ENCODE results near the gene BOC. TPM values are rescaled to one million over a fixed set of nuclear protein-coding genes. Genes with fewer than 3 reads are reported as not detected.

The BOC gene
- total and polyA plus RNA-seq, 2 of the 13 experiments (the other 11 are each of a cell fraction or from before 2014, with no cell fraction given), result 0.04 TPM; not detected in 1

DNA sequence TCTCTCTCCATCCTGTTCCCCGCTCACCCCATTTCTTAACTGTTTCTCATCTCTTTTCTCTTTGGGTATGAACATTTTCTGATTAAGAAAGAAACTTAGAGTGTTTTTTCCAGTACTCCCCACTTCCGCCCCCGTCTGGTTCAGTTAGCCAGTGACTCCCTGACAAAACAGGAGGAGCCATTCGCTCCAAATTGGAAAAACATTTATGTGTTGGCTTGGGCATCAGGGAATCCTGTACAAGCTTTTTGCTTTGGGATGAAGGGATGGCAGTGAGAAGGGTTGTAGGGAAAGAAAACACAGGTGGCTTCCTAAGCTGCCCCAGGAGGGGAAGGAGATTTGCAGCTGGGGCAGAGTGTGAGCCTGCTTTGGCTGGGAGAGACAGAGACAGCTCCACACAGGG lies 47.0 kb downstream of the BOC start:
- H3K4me2 ChIP-seq (ENCODE audit: low read depth, low read length), result no peak overlapping the region
- WGBS (ENCODE audit: low lambda C conversion rate), result 52% methylated on average over 4 of the region's 4 CpGs
- no peak overlapping the region for H2AFZ ChIP-seq (ENCODE audit: low read length)
- no peak for TF ChIP-seq REPIN1 (CRISPR knock-in tag; IDR thresholded peaks at IDR 0.05; ENCODE audit: borderline replicate concordance, low read depth)
- no peak for TF ChIP-seq ZNF441 (CRISPR knock-in tag; IDR thresholded peaks at IDR 0.05; ENCODE audit: borderline replicate concordance)
- TF ChIP-seq, protein P1, sequence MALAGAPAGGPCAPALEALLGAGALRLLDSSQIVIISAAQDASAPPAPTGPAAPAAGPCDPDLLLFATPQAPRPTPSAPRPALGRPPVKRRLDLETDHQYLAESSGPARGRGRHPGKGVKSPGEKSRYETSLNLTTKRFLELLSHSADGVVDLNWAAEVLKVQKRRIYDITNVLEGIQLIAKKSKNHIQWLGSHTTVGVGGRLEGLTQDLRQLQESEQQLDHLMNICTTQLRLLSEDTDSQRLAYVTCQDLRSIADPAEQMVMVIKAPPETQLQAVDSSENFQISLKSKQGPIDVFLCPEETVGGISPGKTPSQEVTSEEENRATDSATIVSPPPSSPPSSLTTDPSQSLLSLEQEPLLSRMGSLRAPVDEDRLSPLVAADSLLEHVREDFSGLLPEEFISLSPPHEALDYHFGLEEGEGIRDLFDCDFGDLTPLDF (CRISPR knock-in tag; IDR thresholded peaks at IDR 0.05), result no peak
- no peak for TF ChIP-seq NCOR1 (IDR thresholded peaks at IDR 0.05; ENCODE audit: borderline replicate concordance, low read length)
- TF ChIP-seq, protein P2, sequence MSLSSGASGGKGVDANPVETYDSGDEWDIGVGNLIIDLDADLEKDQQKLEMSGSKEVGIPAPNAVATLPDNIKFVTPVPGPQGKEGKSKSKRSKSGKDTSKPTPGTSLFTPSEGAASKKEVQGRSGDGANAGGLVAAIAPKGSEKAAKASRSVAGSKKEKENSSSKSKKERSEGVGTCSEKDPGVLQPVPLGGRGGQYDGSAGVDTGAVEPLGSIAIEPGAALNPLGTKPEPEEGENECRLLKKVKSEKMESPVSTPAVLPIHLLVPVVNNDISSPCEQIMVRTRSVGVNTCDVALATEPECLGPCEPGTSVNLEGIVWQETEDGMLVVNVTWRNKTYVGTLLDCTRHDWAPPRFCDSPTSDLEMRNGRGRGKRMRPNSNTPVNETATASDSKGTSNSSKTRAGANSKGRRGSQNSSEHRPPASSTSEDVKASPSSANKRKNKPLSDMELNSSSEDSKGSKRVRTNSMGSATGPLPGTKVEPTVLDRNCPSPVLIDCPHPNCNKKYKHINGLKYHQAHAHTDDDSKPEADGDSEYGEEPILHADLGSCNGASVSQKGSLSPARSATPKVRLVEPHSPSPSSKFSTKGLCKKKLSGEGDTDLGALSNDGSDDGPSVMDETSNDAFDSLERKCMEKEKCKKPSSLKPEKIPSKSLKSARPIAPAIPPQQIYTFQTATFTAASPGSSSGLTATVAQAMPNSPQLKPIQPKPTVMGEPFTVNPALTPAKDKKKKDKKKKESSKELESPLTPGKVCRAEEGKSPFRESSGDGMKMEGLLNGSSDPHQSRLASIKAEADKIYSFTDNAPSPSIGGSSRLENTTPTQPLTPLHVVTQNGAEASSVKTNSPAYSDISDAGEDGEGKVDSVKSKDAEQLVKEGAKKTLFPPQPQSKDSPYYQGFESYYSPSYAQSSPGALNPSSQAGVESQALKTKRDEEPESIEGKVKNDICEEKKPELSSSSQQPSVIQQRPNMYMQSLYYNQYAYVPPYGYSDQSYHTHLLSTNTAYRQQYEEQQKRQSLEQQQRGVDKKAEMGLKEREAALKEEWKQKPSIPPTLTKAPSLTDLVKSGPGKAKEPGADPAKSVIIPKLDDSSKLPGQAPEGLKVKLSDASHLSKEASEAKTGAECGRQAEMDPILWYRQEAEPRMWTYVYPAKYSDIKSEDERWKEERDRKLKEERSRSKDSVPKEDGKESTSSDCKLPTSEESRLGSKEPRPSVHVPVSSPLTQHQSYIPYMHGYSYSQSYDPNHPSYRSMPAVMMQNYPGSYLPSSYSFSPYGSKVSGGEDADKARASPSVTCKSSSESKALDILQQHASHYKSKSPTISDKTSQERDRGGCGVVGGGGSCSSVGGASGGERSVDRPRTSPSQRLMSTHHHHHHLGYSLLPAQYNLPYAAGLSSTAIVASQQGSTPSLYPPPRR (CRISPR knock-in tag; IDR thresholded peaks at IDR 0.05; ENCODE audit: borderline replicate concordance), result no peak
- no peak for TF ChIP-seq ZNF30 (CRISPR knock-in tag; IDR thresholded peaks at IDR 0.05)
- TF ChIP-seq, protein P3, sequence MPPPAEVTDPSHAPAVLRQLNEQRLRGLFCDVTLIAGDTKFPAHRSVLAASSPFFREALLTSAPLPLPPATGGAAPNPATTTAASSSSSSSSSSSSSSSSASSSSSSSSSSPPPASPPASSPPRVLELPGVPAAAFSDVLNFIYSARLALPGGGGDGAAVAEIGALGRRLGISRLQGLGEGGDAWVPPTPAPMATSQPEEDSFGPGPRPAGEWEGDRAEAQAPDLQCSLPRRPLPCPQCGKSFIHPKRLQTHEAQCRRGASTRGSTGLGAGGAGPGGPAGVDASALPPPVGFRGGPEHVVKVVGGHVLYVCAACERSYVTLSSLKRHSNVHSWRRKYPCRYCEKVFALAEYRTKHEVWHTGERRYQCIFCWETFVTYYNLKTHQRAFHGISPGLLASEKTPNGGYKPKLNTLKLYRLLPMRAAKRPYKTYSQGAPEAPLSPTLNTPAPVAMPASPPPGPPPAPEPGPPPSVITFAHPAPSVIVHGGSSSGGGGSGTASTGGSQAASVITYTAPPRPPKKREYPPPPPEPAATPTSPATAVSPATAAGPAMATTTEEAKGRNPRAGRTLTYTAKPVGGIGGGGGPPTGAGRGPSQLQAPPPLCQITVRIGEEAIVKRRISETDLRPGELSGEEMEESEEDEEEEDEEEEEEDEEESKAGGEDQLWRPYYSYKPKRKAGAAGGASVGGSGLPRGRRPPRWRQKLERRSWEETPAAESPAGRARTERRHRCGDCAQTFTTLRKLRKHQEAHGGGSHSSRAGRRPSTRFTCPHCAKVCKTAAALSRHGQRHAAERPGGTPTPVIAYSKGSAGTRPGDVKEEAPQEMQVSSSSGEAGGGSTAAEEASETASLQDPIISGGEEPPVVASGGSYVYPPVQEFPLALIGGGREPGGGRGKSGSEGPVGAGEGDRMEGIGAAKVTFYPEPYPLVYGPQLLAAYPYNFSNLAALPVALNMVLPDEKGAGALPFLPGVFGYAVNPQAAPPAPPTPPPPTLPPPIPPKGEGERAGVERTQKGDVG (CRISPR knock-in tag; IDR thresholded peaks at IDR 0.05; ENCODE audit: borderline replicate concordance), result no peak
- no peak for TF ChIP-seq CENPX (CRISPR knock-in tag; IDR thresholded peaks at IDR 0.05)
- TF ChIP-seq NFE2L1 (CRISPR knock-in tag; IDR thresholded peaks at IDR 0.05; ENCODE audit: borderline replicate concordance), result no peak
- no peak for TF ChIP-seq ZNF724P (CRISPR knock-in tag; IDR thresholded peaks at IDR 0.05; ENCODE audit: borderline replicate concordance)
- TF ChIP-seq, protein P4, sequence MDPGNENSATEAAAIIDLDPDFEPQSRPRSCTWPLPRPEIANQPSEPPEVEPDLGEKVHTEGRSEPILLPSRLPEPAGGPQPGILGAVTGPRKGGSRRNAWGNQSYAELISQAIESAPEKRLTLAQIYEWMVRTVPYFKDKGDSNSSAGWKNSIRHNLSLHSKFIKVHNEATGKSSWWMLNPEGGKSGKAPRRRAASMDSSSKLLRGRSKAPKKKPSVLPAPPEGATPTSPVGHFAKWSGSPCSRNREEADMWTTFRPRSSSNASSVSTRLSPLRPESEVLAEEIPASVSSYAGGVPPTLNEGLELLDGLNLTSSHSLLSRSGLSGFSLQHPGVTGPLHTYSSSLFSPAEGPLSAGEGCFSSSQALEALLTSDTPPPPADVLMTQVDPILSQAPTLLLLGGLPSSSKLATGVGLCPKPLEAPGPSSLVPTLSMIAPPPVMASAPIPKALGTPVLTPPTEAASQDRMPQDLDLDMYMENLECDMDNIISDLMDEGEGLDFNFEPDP (CRISPR knock-in tag; conservative IDR thresholded peaks at IDR 0.05), result no peak
- H3K9ac ChIP-seq (ENCODE audit: insufficient read depth, low read depth, low read length), result no peak overlapping the region
- DNase-seq (ENCODE audit: low spot score), result no peak
- no TSS peak for BruUV-seq (replicated peaks)
- no peaks in the 10 kb centered on the region for H3K79me2 ChIP-seq (ENCODE audit: insufficient read depth, low read length)
- no peak for FAIRE-seq
- in situ Hi-C loops (cut with HindIII; ENCODE audit: extremely low pct_ligation_motif_present, low pct_unique_long_range_greater_than_20kb), result no loop called here
- no peak overlapping the region for H3K27ac ChIP-seq (ENCODE audit: extremely low read length, insufficient read depth, low read length)
- ATAC-seq, result no peak
- no peak overlapping the region for H3K4me3 ChIP-seq (replicated peaks in 1 of 3; ENCODE audit: insufficient read depth in 1 of 3, low read depth in 2 of 3, low read length in 3 of 3)
- 0 out of 2 replicates have a peak, but pooled peaks cover 6% of the 10 kb centered on the region for H3K4me1 ChIP-seq (ENCODE audit: insufficient read depth, low read length)
- no peaks in the 10 kb centered on the region for H3K36me3 ChIP-seq (replicated peaks in 1 of 2; ENCODE audit: control insufficient read depth in 1 of 2, insufficient read depth in 2 of 2, low read length in 2 of 2)
- H3K27me3 ChIP-seq (ENCODE audit: control insufficient read depth in 1 of 2, insufficient read depth in 2 of 2, low read length in 2 of 2), result peaks cover 0 to 18% of the 10 kb centered on the region in 2 experiments; a peak in 3 of 5 replicates
- no peaks in the 10 kb centered on the region for H4K20me1 ChIP-seq (ENCODE audit: insufficient read depth, low read length)
- CTCF ChIA-PET (ENCODE audit: low intra/inter-chr PET ratio, low total read pairs), result no interaction called here
- intact Hi-C loops (cut with micrococcal nuclease; ENCODE audit: unreplicated experiment), result no loop called here
- H3K9me3 ChIP-seq (ENCODE audit: low read length), result no peaks in the 10 kb centered on the region
- POLR2A ChIA-PET, result no interaction called here

All from HepG2 (cell line).